ENCODE results near the gene TEX26. TPM values are rescaled to one million over a fixed set of nuclear protein-coding genes. Genes with fewer than 3 reads are reported as not detected.

Gene TEX26
- total RNA-seq, 5 donors from 2014 or later (not counting 1 experiment from before 2014, with no cell fraction given): not detected

GRCh38 chr13:31005066-31005465 is 72.6 kb downstream of the TEX26 start:
- POLR2A ChIA-PET: no interaction called here
- H3K36me3 ChIP-seq (ENCODE audit: control insufficient read depth in 2 of 2, extremely low read depth in 1 of 2, insufficient read depth in 1 of 2, low read length in 1 of 2): no peaks in the 10 kb centered on the region
- no peak for ATAC-seq (replicated peaks in 1 of 4)
- no peaks in the 10 kb centered on the region for H3K4me1 ChIP-seq (ENCODE audit: control insufficient read depth in 1 of 2, extremely low read depth in 1 of 2, insufficient read depth in 2 of 2, low read length in 2 of 2)
- no peaks in the 10 kb centered on the region for H3K4me1 Mint-ChIP-seq
- CTCF ChIA-PET: no interaction called here
- H3K4me3 Mint-ChIP-seq: no peak overlapping the region
- H3K9me3 ChIP-seq: no peaks in the 10 kb centered on the region
- no peaks in the 10 kb centered on the region for H3K36me3 Mint-ChIP-seq
- no peak overlapping the region for H3K27ac ChIP-seq (ENCODE audit: low read length)
- H3K27me3 ChIP-seq (replicated peaks in 1 of 2; ENCODE audit: control insufficient read depth in 2 of 2, extremely low read depth in 1 of 2, insufficient read depth in 2 of 2, low read length in 1 of 2): peaks cover 2 to 23% of the 10 kb centered on the region in 2 experiments
- H3K27me3 Mint-ChIP-seq: peaks cover 14 to 21% of the 10 kb centered on the region in 2 donors
- 94% methylated on average over 23 of the region's 23 CpGs for WGBS (ENCODE audit: insufficient coverage)
- no peak for DNase-seq
- no peak overlapping the region for H3K27ac Mint-ChIP-seq
- H3K4me3 ChIP-seq (ENCODE audit: control insufficient read depth in 1 of 2, extremely low read depth in 1 of 2, low read length in 1 of 2): no peak overlapping the region
- no peaks in the 10 kb centered on the region for H3K9me3 Mint-ChIP-seq

GRCh38 chr13:31007417-31007816 is 75.0 kb downstream of the TEX26 start:
- H3K9me3 Mint-ChIP-seq: no peaks in the 10 kb centered on the region
- POLR2A ChIA-PET: interaction anchor here in 1 of 2 donors (0.6 kb wide), 1 partner anchor 40 kb away, joined by 3 read pairs; no protein-coding TSS in a partner anchor
- no peak for ATAC-seq (replicated peaks in 1 of 4)
- no peak overlapping the region for H3K4me3 Mint-ChIP-seq
- H3K27me3 Mint-ChIP-seq: peaks cover 11 to 14% of the 10 kb centered on the region in 2 donors
- CTCF ChIA-PET: interaction anchor here in 1 of 2 donors (1.0 kb wide), 1 partner anchor 37 kb away, joined by 3 read pairs; no protein-coding TSS in a partner anchor
- WGBS (ENCODE audit: insufficient coverage): 65% methylated on average over 4 of the region's 4 CpGs
- Histone ChIP-seq H3K36me3 (ENCODE audit: control insufficient read depth in 2 of 2, extremely low read depth in 1 of 2, insufficient read depth in 1 of 2, low read length in 1 of 2) (no peaks in the 10 kb centered on the region), H3K27ac (ENCODE audit: low read length) (no peak overlapping the region), H3K4me1 (ENCODE audit: control insufficient read depth in 1 of 2, extremely low read depth in 1 of 2, insufficient read depth in 2 of 2, low read length in 2 of 2) (no peaks in the 10 kb centered on the region), H3K9me3 (no peaks in the 10 kb centered on the region), H3K27me3 (replicated peaks in 1 of 2; ENCODE audit: control insufficient read depth in 2 of 2, extremely low read depth in 1 of 2, insufficient read depth in 2 of 2, low read length in 1 of 2) (peaks cover 0 to 15% of the 10 kb centered on the region in 2 experiments), H3K4me3 (ENCODE audit: control insufficient read depth in 1 of 2, extremely low read depth in 1 of 2, low read length in 1 of 2) (no peak overlapping the region)
- no peak for DNase-seq
- no peaks in the 10 kb centered on the region for H3K4me1 Mint-ChIP-seq
- no peak overlapping the region for H3K27ac Mint-ChIP-seq
- no peaks in the 10 kb centered on the region for H3K36me3 Mint-ChIP-seq

- H3K36me3 ChIP-seq (ENCODE audit: control insufficient read depth in 2 of 2, extremely low read depth in 1 of 2, insufficient read depth in 1 of 2, low read length in 1 of 2): no peaks in the 10 kb centered on the region
- ChIA-PET CTCF (no interaction called here), POLR2A (interaction anchor here in 1 of 2 donors (0.6 kb wide), 1 partner anchor 726 kb away, joined by 3 read pairs; no protein-coding TSS in a partner anchor)
- no peaks in the 10 kb centered on the region for H3K4me1 Mint-ChIP-seq
- no peak overlapping the region for H3K4me3 ChIP-seq (ENCODE audit: control insufficient read depth in 1 of 2, extremely low read depth in 1 of 2, low read length in 1 of 2)
- peaks cover 14 to 16% of the 10 kb centered on the region in 2 donors for H3K27me3 Mint-ChIP-seq
- no peak for DNase-seq
- H3K27me3 ChIP-seq (replicated peaks in 1 of 2; ENCODE audit: control insufficient read depth in 2 of 2, extremely low read depth in 1 of 2, insufficient read depth in 2 of 2, low read length in 1 of 2): peaks cover 0 to 15% of the 10 kb centered on the region in 2 experiments
- no peaks in the 10 kb centered on the region for H3K9me3 Mint-ChIP-seq
- H3K27ac Mint-ChIP-seq: no peak overlapping the region
- no peaks in the 10 kb centered on the region for H3K4me1 ChIP-seq (ENCODE audit: control insufficient read depth in 1 of 2, extremely low read depth in 1 of 2, insufficient read depth in 2 of 2, low read length in 2 of 2)
- no peaks in the 10 kb centered on the region for H3K36me3 Mint-ChIP-seq
- H3K27ac ChIP-seq (ENCODE audit: low read length): no peak overlapping the region
- no peaks in the 10 kb centered on the region for H3K9me3 ChIP-seq
- ATAC-seq (replicated peaks in 1 of 4): no peak
- WGBS (ENCODE audit: insufficient coverage): 94% methylated on average over 4 of the region's 7 CpGs
- no peak overlapping the region for H3K4me3 Mint-ChIP-seq
Measured at GRCh38 chr13:31008400-31009115, 76.1 kb downstream of the TEX26 start.

GRCh38 chr13:31009166-31009565 is 76.7 kb downstream of the TEX26 start:
- no peak overlapping the region for H3K27ac ChIP-seq (ENCODE audit: low read length)
- Mint-ChIP-seq H3K27me3 (peaks cover 14 to 22% of the 10 kb centered on the region in 2 donors), H3K36me3 (no peaks in the 10 kb centered on the region), H3K4me3 (no peak overlapping the region), H3K4me1 (no peaks in the 10 kb centered on the region), H3K27ac (no peak overlapping the region), H3K9me3 (no peaks in the 10 kb centered on the region)
- no peak overlapping the region for H3K4me3 ChIP-seq (ENCODE audit: control insufficient read depth in 1 of 2, extremely low read depth in 1 of 2, low read length in 1 of 2)
- H3K9me3 ChIP-seq: no peaks in the 10 kb centered on the region
- CTCF ChIA-PET: no interaction called here
- 87% methylated on average over 5 of the region's 5 CpGs for WGBS (ENCODE audit: insufficient coverage)
- ATAC-seq (replicated peaks in 1 of 4) (no peak), DNase-seq (no peak)
- no peaks in the 10 kb centered on the region for H3K4me1 ChIP-seq (ENCODE audit: control insufficient read depth in 1 of 2, extremely low read depth in 1 of 2, insufficient read depth in 2 of 2, low read length in 2 of 2)
- peaks cover 0 to 15% of the 10 kb centered on the region in 2 experiments for H3K27me3 ChIP-seq (replicated peaks in 1 of 2; ENCODE audit: control insufficient read depth in 2 of 2, extremely low read depth in 1 of 2, insufficient read depth in 2 of 2, low read length in 1 of 2)
- no peaks in the 10 kb centered on the region for H3K36me3 ChIP-seq (ENCODE audit: control insufficient read depth in 2 of 2, extremely low read depth in 1 of 2, insufficient read depth in 1 of 2, low read length in 1 of 2)
- POLR2A ChIA-PET: no interaction called here

GRCh38 chr13:31010296-31010695 is 77.8 kb downstream of the TEX26 start:
- no peaks in the 10 kb centered on the region for H3K9me3 Mint-ChIP-seq
- Histone ChIP-seq H3K4me3 (ENCODE audit: control insufficient read depth in 1 of 2, extremely low read depth in 1 of 2, low read length in 1 of 2) (no peak overlapping the region), H3K4me1 (ENCODE audit: control insufficient read depth in 1 of 2, extremely low read depth in 1 of 2, insufficient read depth in 2 of 2, low read length in 2 of 2) (no peaks in the 10 kb centered on the region), H3K9me3 (no peaks in the 10 kb centered on the region), H3K27ac (ENCODE audit: low read length) (no peak overlapping the region), H3K27me3 (replicated peaks in 1 of 2; ENCODE audit: control insufficient read depth in 2 of 2, extremely low read depth in 1 of 2, insufficient read depth in 2 of 2, low read length in 1 of 2) (peaks cover 0 to 8% of the 10 kb centered on the region in 2 experiments), H3K36me3 (ENCODE audit: control insufficient read depth in 2 of 2, extremely low read depth in 1 of 2, insufficient read depth in 1 of 2, low read length in 1 of 2) (no peaks in the 10 kb centered on the region)
- H3K36me3 Mint-ChIP-seq: no peaks in the 10 kb centered on the region
- ChIA-PET CTCF (no interaction called here), POLR2A (no interaction called here)
- H3K4me1 Mint-ChIP-seq: no peaks in the 10 kb centered on the region
- H3K27ac Mint-ChIP-seq: no peak overlapping the region
- H3K27me3 Mint-ChIP-seq: peaks cover 14 to 24% of the 10 kb centered on the region in 2 donors
- ATAC-seq (replicated peaks in 1 of 4) (no peak), DNase-seq (no peak)
- no peak overlapping the region for H3K4me3 Mint-ChIP-seq
- WGBS (ENCODE audit: insufficient coverage): no CpG with 5 or more reads among the region's 2 CpGs

GRCh38 chr13:31011193-31011860 is 78.9 kb downstream of the TEX26 start:
- Histone ChIP-seq H3K4me3 (ENCODE audit: control insufficient read depth in 1 of 2, extremely low read depth in 1 of 2, low read length in 1 of 2) (no peak overlapping the region), H3K4me1 (ENCODE audit: control insufficient read depth in 1 of 2, extremely low read depth in 1 of 2, insufficient read depth in 2 of 2, low read length in 2 of 2) (no peaks in the 10 kb centered on the region), H3K9me3 (no peaks in the 10 kb centered on the region), H3K27ac (ENCODE audit: low read length) (no peak overlapping the region), H3K36me3 (ENCODE audit: control insufficient read depth in 2 of 2, extremely low read depth in 1 of 2, insufficient read depth in 1 of 2, low read length in 1 of 2) (no peaks in the 10 kb centered on the region), H3K27me3 (replicated peaks in 1 of 2; ENCODE audit: control insufficient read depth in 2 of 2, extremely low read depth in 1 of 2, insufficient read depth in 2 of 2, low read length in 1 of 2) (peaks cover 0 to 8% of the 10 kb centered on the region in 2 experiments)
- no peak for ATAC-seq (replicated peaks in 1 of 4)
- ChIA-PET CTCF (interaction anchor here in 1 of 2 donors (1.1 kb wide), 1 partner anchor 33 kb away, joined by 3 read pairs; no protein-coding TSS in a partner anchor), POLR2A (interaction anchor here in 1 of 2 donors (0.5 kb wide), 1 partner anchor 1644 kb away, joined by 4 read pairs; no protein-coding TSS in a partner anchor)
- Mint-ChIP-seq H3K4me1 (no peaks in the 10 kb centered on the region), H3K27ac (no peak overlapping the region), H3K4me3 (no peak overlapping the region), H3K27me3 (peaks cover 14 to 22% of the 10 kb centered on the region in 2 donors), H3K36me3 (no peaks in the 10 kb centered on the region), H3K9me3 (no peaks in the 10 kb centered on the region)
- no peak for DNase-seq
- 37% methylated on average over 2 of the region's 5 CpGs for WGBS (ENCODE audit: insufficient coverage)

Measured in T-cell (primary cell).